Activated naive CD4-positive, alpha-beta T cell treated with anti-CD3 and anti-CD28 coated beads for 36 hours (primary cell): ENCODE results near the gene SUOX. TPM values are rescaled to one million over a fixed set of nuclear protein-coding genes. Genes with fewer than 3 reads are reported as not detected.
"Not testable (repeated sequence)": the region's sequence is repeated elsewhere in the genome, so short reads cannot be mapped to it uniquely, and the experiment has no call there.

Experiments
- CTCF ChIA-PET: fragments of 350-600 bp; sonication (Branson Sonifier 250); formaldehyde crosslinking; loops from one replicate; lab custom pipeline; 2021; ENCODE audit warnings: antibody characterized with exemption; lab: Charles Lee
- DNase-seq: peaks from one replicate; pipeline ENCODE4 v3.0.0-alpha.2; 2020
- H3K27ac Mint-ChIP-seq: one replicate; pipeline ENCODE4 v1.8.0; 2021; ENCODE audit warnings: mild to moderate bottlenecking, mixed read lengths
- H3K27me3 Mint-ChIP-seq: one replicate; pipeline ENCODE4 v1.8.0; 2021; ENCODE audit warnings: low read depth, mixed read lengths
- H3K36me3 Mint-ChIP-seq: one replicate; pipeline ENCODE4 v1.8.0; 2021; ENCODE audit warnings: low read depth, mixed read lengths
- H3K4me1 Mint-ChIP-seq: one replicate; pipeline ENCODE4 v1.8.0; 2021; ENCODE audit warnings: low read depth, mixed read lengths
- H3K4me3 Mint-ChIP-seq: one replicate; pipeline ENCODE4 v1.8.0; 2021; ENCODE audit warnings: mild to moderate bottlenecking, moderate library complexity, mixed read lengths
- H3K9me3 Mint-ChIP-seq: one replicate; pipeline ENCODE4 v1.8.0; 2021; ENCODE audit warnings: mixed read lengths
- intact Hi-C: fragments of 100-400 bp; cut with micrococcal nuclease; formaldehyde crosslinking; loops from one replicate; pipeline ENCODE4 v1.15.1; 2023
- total RNA-seq, 2 experiments: library from RNA; stranded (reverse); gene quantifications; one replicate each; pipeline ENCODE4 v1.2.3, GENCODE V29; 2021

The SUOX gene
- total RNA-seq, 2 experiments from 2014 or later = 1.7 to 2.2 TPM

DNA sequence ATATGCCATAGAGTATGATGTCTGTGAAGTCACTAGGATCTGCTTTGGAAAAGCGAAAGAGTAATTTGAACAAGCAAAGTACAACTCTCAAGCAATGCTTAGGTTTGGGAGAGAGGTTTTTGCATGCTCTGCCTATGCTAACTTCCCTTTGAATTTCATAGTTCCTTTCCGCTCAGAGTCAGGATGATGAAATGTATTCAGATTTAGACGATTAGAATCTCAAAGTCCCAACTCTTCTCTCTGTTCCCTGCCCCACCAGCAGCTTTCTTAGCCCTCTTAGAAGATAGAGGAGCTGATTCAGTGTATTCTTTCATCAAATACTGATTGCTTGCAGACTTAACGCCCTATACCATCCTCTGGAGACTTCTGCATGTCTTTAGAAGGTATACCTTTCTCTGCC lies 11.7 kb upstream of the SUOX start:
- CTCF ChIA-PET = interaction anchor here (1.3 to 4.1 kb wide), 3 partner anchors 11 to 246 kb away, joined by 3 to 39 read pairs (median 18); partner anchors contain the start of genes RAB5B and SUOX

DNA sequence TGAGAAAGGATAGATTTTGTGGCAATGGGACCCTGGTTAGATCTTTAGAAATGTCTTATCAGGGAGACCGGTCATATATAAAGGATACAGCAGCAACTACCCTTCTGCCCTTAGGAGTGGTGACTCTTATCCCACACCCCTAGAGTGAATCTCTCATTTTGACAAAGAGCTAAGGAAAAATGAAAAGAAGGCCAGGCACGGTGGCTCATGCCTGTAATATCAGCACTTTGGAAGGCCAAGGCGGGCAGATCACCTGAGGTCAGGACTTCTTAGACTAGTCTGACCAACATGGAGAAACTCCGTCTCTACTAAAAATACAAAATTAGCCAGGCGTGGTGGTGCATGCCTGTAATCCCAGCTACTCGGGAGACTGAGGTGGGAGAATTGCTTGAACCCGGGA lies 11.1 kb upstream of the SUOX start:
- H3K27ac Mint-ChIP-seq, intact Hi-C loops, DNase-seq, H3K4me1 Mint-ChIP-seq, H3K4me3 Mint-ChIP-seq, H3K27me3 Mint-ChIP-seq, H3K9me3 Mint-ChIP-seq: not testable (repeated sequence)
- H3K36me3 Mint-ChIP-seq = peaks cover 10% of the 10 kb centered on the region
- CTCF ChIA-PET = interaction anchor here (1.3 kb wide), 1 partner anchor 10 kb away, joined by 3 read pairs; no protein-coding TSS in a partner anchor

More for the DNA sequence above, 11.7 kb upstream of the SUOX start:
- Mint-ChIP-seq H3K27ac (no peak overlapping the region), H3K4me3 (no peak overlapping the region), H3K36me3 (peaks cover 10% of the 10 kb centered on the region), H3K9me3 (no peaks in the 10 kb centered on the region), H3K4me1 (peaks cover 6% of the 10 kb centered on the region), H3K27me3 (no peaks in the 10 kb centered on the region)
- intact Hi-C loops = no loop called here
- DNase-seq = no peak

DNA sequence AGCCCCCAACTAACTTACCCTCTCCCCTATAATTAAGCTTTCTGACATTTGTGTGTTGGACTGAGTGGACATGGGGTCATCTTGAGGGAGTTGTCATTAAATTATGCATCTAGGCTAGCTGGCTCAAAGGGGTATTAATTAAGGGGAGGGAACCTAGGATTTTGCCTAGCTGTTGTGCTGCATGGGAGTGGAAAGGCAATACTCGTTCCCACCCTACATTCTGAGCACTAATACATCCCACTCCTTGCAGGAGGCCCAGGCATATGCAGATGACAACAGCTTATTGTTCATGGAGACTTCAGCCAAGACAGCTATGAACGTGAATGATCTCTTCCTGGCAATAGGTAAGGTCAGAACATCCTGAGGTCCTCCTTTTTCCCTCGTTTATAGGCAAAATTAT lies 6.0 kb upstream of the SUOX start:
- Mint-ChIP-seq H3K27ac (no peak overlapping the region), H3K27me3 (peaks cover under 1% of the 10 kb centered on the region), H3K4me3 (no peak overlapping the region), H3K4me1 (peaks cover 6% of the 10 kb centered on the region), H3K36me3 (peaks cover 15% of the 10 kb centered on the region), H3K9me3 (no peaks in the 10 kb centered on the region)
- no peak for DNase-seq
- CTCF ChIA-PET = interaction anchor here (0.7 to 3.6 kb wide), 5 partner anchors 17 to 253 kb away, joined by 3 to 15 read pairs (median 5); partner anchors contain the start of gene RAB5B
- intact Hi-C loops = no loop called here

DNA sequence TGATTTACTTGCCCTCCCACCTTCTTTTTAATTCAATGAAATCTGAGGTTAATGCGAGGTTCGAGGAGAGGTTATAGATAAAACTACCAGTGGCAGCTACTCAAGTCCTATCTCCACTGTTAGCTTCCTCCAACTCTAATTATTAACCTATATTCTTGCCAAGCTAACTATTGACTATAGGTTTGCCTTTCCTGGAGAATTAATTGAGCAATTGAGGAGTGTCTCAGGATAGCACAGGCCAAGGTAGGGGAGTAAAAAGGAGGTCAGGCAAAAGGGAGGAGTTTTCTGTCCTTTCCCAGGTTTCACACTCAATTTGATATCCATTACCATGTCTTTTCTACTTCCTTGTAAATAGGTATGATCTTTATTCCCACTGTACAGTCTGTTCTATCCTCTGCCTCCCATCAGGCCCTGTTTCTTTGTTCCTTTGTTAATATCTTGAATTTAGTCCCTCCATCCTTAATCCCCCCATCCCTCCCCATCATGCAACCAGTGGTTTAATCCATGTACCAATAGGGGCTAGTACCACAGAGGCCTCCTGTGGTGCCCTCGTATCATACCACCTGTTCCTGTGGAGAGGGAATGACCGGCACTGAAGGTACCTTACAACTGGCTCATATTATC lies 3.7 kb upstream of the SUOX start:
- Mint-ChIP-seq H3K36me3 (peaks cover 15% of the 10 kb centered on the region), H3K4me1 (peaks cover 17% of the 10 kb centered on the region), H3K9me3 (no peaks in the 10 kb centered on the region), H3K4me3 (no peak overlapping the region), H3K27ac (peak overlapping the region; percentile 50), H3K27me3 (peaks cover 18% of the 10 kb centered on the region)
- no peak for DNase-seq
- intact Hi-C loops = no loop called here
- CTCF ChIA-PET = interaction anchor here (1.1 to 6.3 kb wide), 3 partner anchors 34 to 255 kb away, joined by 3 to 90 read pairs (median 4); no protein-coding TSS in a partner anchor

DNA sequence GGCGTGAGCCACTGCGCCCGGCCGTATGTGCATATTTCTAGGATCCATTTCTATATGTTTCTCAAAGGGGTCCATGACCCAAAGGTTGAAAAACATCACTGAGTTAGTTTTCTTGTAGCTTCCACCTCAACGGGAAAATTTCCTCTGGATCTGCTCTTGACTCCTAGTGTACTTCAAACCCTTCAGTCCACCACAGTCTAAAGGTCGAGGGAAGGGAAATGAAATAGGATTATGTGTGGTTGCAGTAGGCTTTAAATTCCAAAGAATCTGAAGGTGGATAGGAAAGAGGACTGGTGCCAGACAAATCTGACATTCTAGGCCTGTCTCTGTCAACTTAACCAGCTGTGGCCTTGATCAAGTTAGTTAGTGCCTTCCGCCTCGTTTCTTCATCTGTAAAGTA lies 1.7 kb upstream of the SUOX start:
- peaks cover 12% of the 10 kb centered on the region for H3K36me3 Mint-ChIP-seq
- no peak overlapping the region for H3K27ac Mint-ChIP-seq
- H3K27me3 Mint-ChIP-seq = peaks cover 18% of the 10 kb centered on the region
- no peaks in the 10 kb centered on the region for H3K9me3 Mint-ChIP-seq
- intact Hi-C loops = loop anchor here (5.0 kb wide), 1 partner anchor 107 kb away; the partner anchor contains the start of gene PA2G4
- H3K4me1 Mint-ChIP-seq = peaks cover 20% of the 10 kb centered on the region
- CTCF ChIA-PET = interaction anchor here (0.6 to 6.3 kb wide), 32 partner anchors 9 to 266 kb away, joined by 3 to 90 read pairs (median 6); partner anchors contain the start of genes PA2G4, RAB5B and ZC3H10
- no peak for DNase-seq
- no peak overlapping the region for H3K4me3 Mint-ChIP-seq

DNA sequence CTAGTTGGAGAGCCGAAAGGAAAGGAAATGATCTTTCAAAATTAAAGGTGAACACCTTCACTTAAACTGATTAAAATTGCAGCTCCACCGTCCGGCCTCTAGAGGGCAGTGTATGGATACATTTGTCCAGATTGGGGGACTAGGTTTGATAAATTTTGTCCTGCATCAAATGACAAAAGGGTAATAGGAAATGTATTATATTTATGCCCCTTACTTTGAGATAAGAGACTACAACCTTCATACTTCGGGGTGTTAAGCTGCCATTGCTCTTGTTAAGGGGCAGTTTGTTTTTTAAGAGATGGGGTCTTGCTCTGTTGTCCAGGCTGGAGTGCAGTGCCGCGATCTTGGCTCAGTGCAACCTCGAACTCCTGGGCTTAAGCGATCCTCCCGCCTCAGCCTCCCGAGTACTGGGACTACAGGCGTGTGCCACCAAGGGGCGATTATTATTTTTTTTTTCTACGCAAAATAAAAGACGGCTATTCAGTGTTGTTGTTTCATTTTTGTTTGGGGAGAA lies 818 bp upstream of the SUOX start:
- H3K27me3 Mint-ChIP-seq = peaks cover 18% of the 10 kb centered on the region
- intact Hi-C loops = loop anchor here (1.0 to 5.0 kb wide), 4 partner anchors 33 to 123 kb away; partner anchors contain the start of genes PA2G4, RPS26 and ZC3H10
- H3K27ac Mint-ChIP-seq = peak overlapping the region; percentile 36
- DNase-seq = peak; percentile 78
- H3K4me1 Mint-ChIP-seq = peaks cover 20% of the 10 kb centered on the region
- H3K9me3 Mint-ChIP-seq = no peaks in the 10 kb centered on the region
- H3K4me3 Mint-ChIP-seq = peak overlapping the region; percentile 72
- peaks cover 7% of the 10 kb centered on the region for H3K36me3 Mint-ChIP-seq
- CTCF ChIA-PET = interaction anchor here (0.7 to 6.3 kb wide), 37 partner anchors 9 to 267 kb away, joined by 3 to 90 read pairs (median 5); partner anchors contain the start of genes CD63, PA2G4, RAB5B and ZC3H10

DNA sequence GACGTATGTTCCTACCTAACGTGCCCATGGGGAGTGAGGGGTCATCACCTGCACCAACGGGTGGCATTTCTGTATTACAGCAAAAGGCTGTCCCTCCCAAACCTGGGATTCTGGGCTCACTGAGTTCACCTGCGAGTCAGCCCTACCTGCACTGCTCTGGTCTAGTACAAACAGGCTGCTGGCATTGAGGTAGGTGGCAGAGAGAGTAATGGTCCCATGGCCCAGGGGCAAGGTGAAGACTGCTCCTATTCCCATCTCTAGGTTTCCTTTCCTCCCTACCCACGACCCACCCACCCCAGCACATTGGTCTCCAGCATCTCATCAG lies 421 bp downstream of the SUOX start:
- no peak overlapping the region for H3K27ac Mint-ChIP-seq
- H3K4me3 Mint-ChIP-seq = peak overlapping the region; percentile 72
- intact Hi-C loops = loop anchor here (1.0 to 5.0 kb wide), 3 partner anchors 24 to 121 kb away; partner anchors contain the start of genes PA2G4 and ZC3H10
- CTCF ChIA-PET = interaction anchor here (0.7 to 6.3 kb wide), 9 partner anchors 14 to 1160 kb away, joined by 3 to 90 read pairs (median 11); no protein-coding TSS in a partner anchor
- no peaks in the 10 kb centered on the region for H3K9me3 Mint-ChIP-seq
- H3K36me3 Mint-ChIP-seq = peaks cover 4% of the 10 kb centered on the region
- peaks cover 20% of the 10 kb centered on the region for H3K4me1 Mint-ChIP-seq
- no peak for DNase-seq
- H3K27me3 Mint-ChIP-seq = peaks cover 18% of the 10 kb centered on the region

DNA sequence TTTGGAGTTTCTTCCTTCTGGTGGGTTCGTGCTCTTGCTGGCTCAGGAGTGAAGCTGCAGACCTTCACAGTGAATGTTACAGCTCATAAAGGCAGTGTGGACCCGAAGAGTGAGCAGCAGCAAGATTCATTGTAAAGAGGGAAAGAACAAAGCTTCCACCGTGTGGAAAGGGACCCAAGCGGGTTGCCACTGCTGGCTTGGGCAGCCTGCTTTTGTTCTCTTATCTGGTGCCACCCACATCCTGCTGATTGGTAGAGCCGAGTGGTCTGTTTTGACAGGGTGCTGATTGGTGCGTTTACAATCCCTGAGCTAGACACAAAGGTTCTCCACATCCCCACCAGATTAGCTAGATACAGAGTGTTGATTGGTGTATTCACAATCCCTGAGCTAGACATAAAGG lies 2.4 kb downstream of the SUOX start:
- peaks cover 20% of the 10 kb centered on the region for H3K4me1 Mint-ChIP-seq
- intact Hi-C loops = loop anchor here (5.0 kb wide), 1 partner anchor 103 kb away; the partner anchor contains the start of gene PA2G4
- not testable (repeated sequence) for H3K9me3 Mint-ChIP-seq, H3K27ac Mint-ChIP-seq, H3K4me3 Mint-ChIP-seq, H3K36me3 Mint-ChIP-seq, DNase-seq
- peaks cover 18% of the 10 kb centered on the region for H3K27me3 Mint-ChIP-seq
- CTCF ChIA-PET = interaction anchor here (0.9 to 6.3 kb wide), 3 partner anchors 12 to 262 kb away, joined by 3 to 90 read pairs (median 6); no protein-coding TSS in a partner anchor

DNA sequence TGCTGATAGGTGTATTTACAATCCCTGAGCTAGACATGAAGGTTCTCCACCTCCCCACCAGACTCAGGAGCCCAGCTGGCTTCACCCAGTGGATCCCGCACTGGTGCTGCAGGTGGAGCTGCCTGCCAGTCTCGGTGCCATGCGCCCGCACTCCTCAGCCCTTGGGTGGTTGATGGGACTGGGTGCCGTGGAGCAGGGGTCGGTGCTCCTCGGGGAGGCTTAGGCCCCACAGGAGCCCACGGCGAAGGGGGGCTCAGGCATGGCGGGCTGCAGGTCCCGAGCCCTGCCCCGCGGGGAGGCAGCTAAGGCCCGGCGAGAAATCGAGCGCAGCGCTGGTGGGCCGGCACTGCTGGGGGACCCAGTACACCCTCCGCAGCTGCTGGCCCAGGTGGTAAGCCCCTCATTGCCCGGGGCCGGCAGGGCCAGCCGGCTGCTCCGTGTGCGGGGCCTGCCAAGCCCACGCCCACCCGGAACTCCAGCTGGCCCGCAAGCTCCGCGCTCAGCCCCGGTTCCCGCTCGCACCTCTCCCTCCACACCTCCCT lies 3.0 kb downstream of the SUOX start:
- H3K9me3 Mint-ChIP-seq, H3K4me3 Mint-ChIP-seq, H3K27ac Mint-ChIP-seq, DNase-seq, H3K36me3 Mint-ChIP-seq: not testable (repeated sequence)
- H3K27me3 Mint-ChIP-seq = peaks cover 18% of the 10 kb centered on the region
- CTCF ChIA-PET = interaction anchor here (0.9 to 1.0 kb wide), 2 partner anchors 12 to 263 kb away, joined by 3 to 6 read pairs; no protein-coding TSS in a partner anchor
- peaks cover 20% of the 10 kb centered on the region for H3K4me1 Mint-ChIP-seq
- intact Hi-C loops = loop anchor here (5.0 kb wide), 1 partner anchor 102 kb away; the partner anchor contains the start of gene PA2G4

DNA sequence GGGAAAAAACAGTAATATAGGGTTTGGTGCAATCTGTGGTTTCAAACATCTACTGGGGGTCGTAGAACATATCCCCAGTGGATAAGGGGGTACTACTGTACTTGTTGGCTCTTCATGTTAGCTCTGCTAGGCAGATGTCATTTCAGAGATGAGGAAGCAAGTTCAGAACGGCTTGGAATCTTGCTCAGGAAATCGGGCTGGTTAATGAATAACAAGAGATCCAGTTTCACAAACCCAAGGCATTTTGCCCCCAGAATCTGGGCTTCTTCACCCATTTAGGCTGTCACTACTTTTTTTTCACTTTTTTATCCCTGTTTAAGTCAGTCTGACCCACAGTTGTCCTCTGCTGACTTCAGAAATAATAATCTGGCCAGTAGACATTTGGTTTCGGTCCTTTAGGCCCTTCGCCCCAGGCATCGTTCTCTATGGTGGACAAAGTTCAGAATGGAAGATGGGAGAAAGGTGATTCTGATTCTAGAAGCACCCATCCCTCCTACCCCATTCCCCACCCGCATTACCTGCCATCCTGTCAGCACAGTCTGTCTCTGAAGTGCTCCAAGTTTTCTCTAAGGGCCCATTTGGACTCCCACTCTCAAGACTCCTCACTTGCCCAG lies 4.5 kb downstream of the SUOX start:
- intact Hi-C loops = no loop called here
- peaks cover 16% of the 10 kb centered on the region for H3K4me1 Mint-ChIP-seq

DNA sequence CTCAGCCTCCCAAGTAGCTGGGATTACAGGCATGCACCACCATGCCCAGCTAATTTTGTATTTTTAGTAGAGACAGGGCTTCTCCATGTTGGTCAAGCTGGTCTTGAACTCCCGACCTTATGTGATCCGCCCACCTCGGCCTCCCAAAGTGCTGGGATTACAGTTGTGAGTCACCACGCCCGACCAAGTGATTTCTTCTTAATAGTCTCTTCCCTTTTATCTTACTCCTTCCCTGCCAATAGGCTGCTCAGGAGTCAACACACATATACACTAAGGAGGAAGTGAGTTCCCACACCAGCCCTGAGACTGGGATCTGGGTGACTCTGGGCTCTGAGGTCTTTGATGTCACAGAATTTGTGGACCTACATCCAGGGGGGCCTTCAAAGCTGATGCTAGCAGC lies 6.3 kb downstream of the SUOX start:
- DNase-seq, H3K4me3 Mint-ChIP-seq, H3K27ac Mint-ChIP-seq, H3K9me3 Mint-ChIP-seq, H3K27me3 Mint-ChIP-seq, H3K36me3 Mint-ChIP-seq, intact Hi-C loops: not testable (repeated sequence)
- CTCF ChIA-PET = interaction anchor here (0.6 to 1.1 kb wide), 5 partner anchors 11 to 266 kb away, joined by 3 to 4 read pairs (median 3); no protein-coding TSS in a partner anchor
- peaks cover 16% of the 10 kb centered on the region for H3K4me1 Mint-ChIP-seq

More for the DNA sequence above, 4.5 kb downstream of the SUOX start:
- no peaks in the 10 kb centered on the region for H3K36me3 Mint-ChIP-seq
- DNase-seq = no peak
- no peaks in the 10 kb centered on the region for H3K9me3 Mint-ChIP-seq
- no peak overlapping the region for H3K27ac Mint-ChIP-seq
- H3K27me3 Mint-ChIP-seq = peaks cover 13% of the 10 kb centered on the region
- H3K4me3 Mint-ChIP-seq = no peak overlapping the region
- CTCF ChIA-PET = no interaction called here
